H1 (cell line): Measurements from ENCODE around the gene DOC2A. TPM values are rescaled to one million over a fixed set of nuclear protein-coding genes. Genes with fewer than 3 reads are reported as not detected.

Experiments
- CHD7 ChIP-seq: fragments of 300-600 bp; sonication (generic); IDR thresholded peaks from 2 replicates; pipeline ENCODE4 v1.7.1; 2012; ENCODE audit warnings: low read length, moderate library complexity, mild to moderate bottlenecking, inconsistent platforms; ENCODE audit not compliant: insufficient replicate concordance
- E2F6 ChIP-seq: IDR thresholded peaks from 2 replicates; pipeline ENCODE4 v1.6.1; 2012; ENCODE audit warnings: inconsistent platforms
- EGR1 ChIP-seq: IDR thresholded peaks from 2 replicates; pipeline ENCODE4 v1.6.1; 2011; ENCODE audit warnings: low read depth, low read length, borderline replicate concordance
- KDM5A ChIP-seq: fragments of 200-600 bp; IDR thresholded peaks from 2 replicates; pipeline ENCODE4 v1.7.1; 2012; ENCODE audit warnings: mild to moderate bottlenecking, low read length, inconsistent platforms, mixed read lengths
- SAP30 ChIP-seq: fragments of 300-600 bp; sonication (generic); IDR thresholded peaks from 2 replicates; pipeline ENCODE4 v1.7.1; 2012; ENCODE audit warnings: low read length, moderate library complexity, mild to moderate bottlenecking, inconsistent platforms; ENCODE audit not compliant: insufficient read depth, insufficient replicate concordance
- SP4 ChIP-seq: IDR thresholded peaks from 2 replicates; pipeline ENCODE4 v1.6.1; 2012; ENCODE audit warnings: low read length, inconsistent platforms
- TAF1 ChIP-seq: IDR thresholded peaks from 2 replicates; pipeline ENCODE4 v1.6.1; 2011; ENCODE audit warnings: mild to moderate bottlenecking, low read depth, low read length
- TAF7 ChIP-seq: optimal IDR thresholded peaks from 2 replicates; pipeline ENCODE3; 2011; ENCODE audit warnings: low read depth, mild to moderate bottlenecking, inconsistent platforms, low read length, moderate library complexity, borderline replicate concordance
- polyA plus RNA-seq, 7 experiments: library from polyadenylated mRNA; depleted of rRNA in 3 of 7; stranded (reverse) in 5 of 7; unstranded in 2 of 7; fragments of >200 nt in 5 of 7; fragments of 200-250 nt in 2 of 7; gene quantifications; 1 replicate in 5 of 7; 2 replicates in 1 of 7; 4 replicates in 1 of 7; pipeline versions ENCODE4 v1.2.1 to v1.2.3, GENCODE V29; 2011 to 2013; ENCODE audit warnings: missing spikeins in 2 of 7, mixed read lengths in 2 of 7
- total RNA-seq: library from RNA; stranded (reverse); fragmentation: NEBNext Ultra II Directional; extraction: Animal tissue kit (Norgen Biotek cat#: 25700); gene quantifications from 2 replicates; pipeline ENCODE4 v1.2.1, GENCODE V29; 2021
- TF ChIP-seq, protein P1 (sequence below): IDR thresholded peaks from 2 replicates; pipeline ENCODE4 v1.6.1; 2012; ENCODE audit warnings: inconsistent platforms

DOC2A gene
- total and polyA plus RNA-seq, 2 of the 8 experiments (the other 6 are each of a cell fraction or from before 2014, with no cell fraction given), result 13.9 to 20.7 TPM

GRCh38 chr16:29995324-29995910, 15.4 kb downstream of the DOC2A start, which contains the start of gene HIRIP3 (continued):
- TF ChIP-seq, protein P1, sequence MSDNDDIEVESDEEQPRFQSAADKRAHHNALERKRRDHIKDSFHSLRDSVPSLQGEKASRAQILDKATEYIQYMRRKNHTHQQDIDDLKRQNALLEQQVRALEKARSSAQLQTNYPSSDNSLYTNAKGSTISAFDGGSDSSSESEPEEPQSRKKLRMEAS, result peak; percentile 79
- peak; percentile 78 for TF ChIP-seq TAF1
- peak; percentile 79 for TF ChIP-seq TAF7
- 0 out of 2 replicates have a peak, but pooled peaks have one; percentile 5 for TF ChIP-seq EGR1
- TF ChIP-seq KDM5A, result no peak; the same call in 1 of the 2 replicates
- peak; percentile 42; the same call in 1 of the 2 replicates for TF ChIP-seq SP4
- peak; percentile 60 for TF ChIP-seq SAP30
- no peak for TF ChIP-seq CHD7
- peak; percentile 99 for TF ChIP-seq E2F6
